ENCODE data around the gene RPUSD3.

DNA sequence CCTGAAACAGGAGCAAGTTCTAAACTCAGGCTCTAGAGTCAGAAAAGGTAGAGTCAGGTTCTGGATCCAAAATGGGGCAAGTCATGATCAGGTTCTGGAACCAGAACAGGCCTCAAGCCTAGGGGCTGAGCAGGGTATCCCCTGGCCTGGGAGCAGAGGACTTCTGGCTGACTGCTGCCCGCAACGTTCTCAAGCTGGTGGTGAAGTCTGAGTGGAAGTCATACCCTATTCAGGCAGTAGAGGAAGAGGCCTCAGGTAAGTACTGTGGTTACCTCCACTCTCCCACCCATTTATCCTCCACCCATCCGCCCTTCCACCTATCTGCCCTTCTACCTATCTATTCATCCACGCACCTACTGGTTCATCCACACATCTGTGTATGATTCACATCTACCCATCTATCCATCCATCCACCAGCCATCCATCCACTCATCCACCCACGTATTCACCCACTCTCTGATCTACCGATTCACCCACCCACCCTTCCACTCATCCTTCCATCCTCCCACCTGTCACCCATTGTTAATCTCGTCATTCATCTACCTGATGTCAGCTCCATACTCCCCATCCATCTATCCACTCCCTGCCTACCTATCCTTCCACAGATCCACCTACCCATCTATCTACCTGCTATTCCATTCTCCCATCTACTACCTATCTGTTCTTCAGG is 25.0 kb downstream of the RPUSD3 start:
- TF ChIP-seq EZH2 (IDR thresholded peaks at IDR 0.05; ENCODE audit: borderline replicate concordance, low read length), result no peak
- TF ChIP-seq, protein P1, sequence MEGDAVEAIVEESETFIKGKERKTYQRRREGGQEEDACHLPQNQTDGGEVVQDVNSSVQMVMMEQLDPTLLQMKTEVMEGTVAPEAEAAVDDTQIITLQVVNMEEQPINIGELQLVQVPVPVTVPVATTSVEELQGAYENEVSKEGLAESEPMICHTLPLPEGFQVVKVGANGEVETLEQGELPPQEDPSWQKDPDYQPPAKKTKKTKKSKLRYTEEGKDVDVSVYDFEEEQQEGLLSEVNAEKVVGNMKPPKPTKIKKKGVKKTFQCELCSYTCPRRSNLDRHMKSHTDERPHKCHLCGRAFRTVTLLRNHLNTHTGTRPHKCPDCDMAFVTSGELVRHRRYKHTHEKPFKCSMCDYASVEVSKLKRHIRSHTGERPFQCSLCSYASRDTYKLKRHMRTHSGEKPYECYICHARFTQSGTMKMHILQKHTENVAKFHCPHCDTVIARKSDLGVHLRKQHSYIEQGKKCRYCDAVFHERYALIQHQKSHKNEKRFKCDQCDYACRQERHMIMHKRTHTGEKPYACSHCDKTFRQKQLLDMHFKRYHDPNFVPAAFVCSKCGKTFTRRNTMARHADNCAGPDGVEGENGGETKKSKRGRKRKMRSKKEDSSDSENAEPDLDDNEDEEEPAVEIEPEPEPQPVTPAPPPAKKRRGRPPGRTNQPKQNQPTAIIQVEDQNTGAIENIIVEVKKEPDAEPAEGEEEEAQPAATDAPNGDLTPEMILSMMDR (conservative IDR thresholded peaks at IDR 0.05 in 1 of 2, IDR thresholded peaks at IDR 0.05 in 1 of 2; ENCODE audit: extremely low read depth in 1 of 2, insufficient read depth in 1 of 2, low read depth in 1 of 2, low read length in 2 of 2), result no peak
